HK-2 (cell line): ENCODE data around the gene SESN1.
"Not testable (repeated sequence)": the region's sequence is repeated elsewhere in the genome, so short reads cannot be mapped to it uniquely, and the experiment has no call there.

Experiments used
- DNase-seq: peaks from one replicate; pipeline ENCODE4 v3.0.0-alpha.2; 2018; ENCODE audit not compliant: unreplicated experiment

SESN1 gene

DNA sequence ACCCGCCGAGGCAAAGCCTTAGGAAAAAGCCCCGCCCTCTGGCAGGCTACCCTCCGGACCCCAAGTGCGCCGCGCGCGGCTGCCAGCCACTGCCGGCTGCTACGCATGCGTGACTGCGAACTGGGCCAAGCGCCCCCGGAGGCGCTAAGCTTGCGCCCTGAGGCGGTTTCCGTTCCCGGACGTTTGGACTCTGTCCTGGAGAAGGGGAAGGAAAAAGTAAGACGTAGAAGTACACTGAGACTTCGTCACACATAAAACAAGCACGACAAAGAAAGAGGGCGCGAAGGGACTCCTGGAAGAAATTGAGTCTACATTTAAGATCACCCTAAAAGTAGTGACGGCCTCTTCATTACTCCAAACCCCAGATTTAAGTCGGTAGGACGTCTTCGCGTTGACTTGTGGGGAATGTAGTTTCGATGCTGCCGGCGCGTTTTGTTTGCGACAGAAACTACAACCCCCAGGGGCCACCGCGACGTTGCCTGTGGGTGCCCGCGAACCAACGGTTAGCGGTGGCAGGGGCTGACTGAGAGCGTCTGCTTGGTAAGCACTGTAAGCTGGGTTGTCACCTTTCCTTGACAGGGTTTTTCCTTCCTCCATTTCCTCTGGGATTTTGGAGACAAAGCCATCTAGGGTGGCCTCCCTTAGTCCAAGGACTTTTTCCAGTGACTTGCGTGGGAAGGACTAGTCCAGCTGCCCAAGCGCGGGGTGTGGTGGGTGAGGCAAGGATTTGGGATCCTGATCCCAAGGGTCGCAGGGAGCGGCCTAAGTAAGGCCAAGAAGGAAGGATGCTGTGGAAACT lies 589 bp upstream of the SESN1 start, which contains the start of gene CEP57L1:
CEP57L1 (plus strand) TSS at position 472 of the 799 bp plus-strand sequence. CDS start 49,715 bp downstream, outside the sequence.
- DNase-seq = peak; percentile 99

DNA sequence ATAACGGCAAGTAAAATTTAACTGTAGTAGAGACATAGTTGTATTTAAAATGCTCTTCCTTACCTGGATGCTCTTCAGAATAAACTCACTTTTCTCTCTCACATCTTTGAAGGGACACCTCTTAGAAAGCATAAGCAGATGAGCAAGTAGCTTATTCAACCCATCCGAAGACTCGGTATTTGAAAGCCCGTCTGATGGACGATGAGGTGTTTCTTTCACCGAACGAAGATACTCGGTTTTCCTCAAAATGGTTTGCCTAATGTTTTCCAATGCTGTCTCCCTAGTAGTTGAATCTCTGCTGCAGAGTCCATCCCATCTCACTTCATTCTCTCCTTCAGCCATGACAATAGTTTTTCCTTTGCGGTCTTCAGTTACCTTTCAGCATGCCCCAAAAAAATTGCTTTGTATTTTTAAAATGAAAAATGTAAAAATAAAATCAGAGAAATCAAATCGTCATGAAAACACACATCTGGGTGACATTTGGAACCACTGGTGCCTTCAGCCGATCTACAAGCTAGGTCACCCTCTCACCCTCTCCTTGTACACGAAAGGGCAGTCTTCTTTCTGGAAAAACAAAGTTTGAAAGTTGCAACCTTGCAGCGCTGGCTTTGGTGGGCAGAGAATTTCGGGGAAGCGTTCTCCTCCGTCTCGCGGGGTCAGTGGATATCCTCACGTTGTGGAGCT lies 772 bp downstream of the SESN1 start:
- DNase-seq = no peak

DNA sequence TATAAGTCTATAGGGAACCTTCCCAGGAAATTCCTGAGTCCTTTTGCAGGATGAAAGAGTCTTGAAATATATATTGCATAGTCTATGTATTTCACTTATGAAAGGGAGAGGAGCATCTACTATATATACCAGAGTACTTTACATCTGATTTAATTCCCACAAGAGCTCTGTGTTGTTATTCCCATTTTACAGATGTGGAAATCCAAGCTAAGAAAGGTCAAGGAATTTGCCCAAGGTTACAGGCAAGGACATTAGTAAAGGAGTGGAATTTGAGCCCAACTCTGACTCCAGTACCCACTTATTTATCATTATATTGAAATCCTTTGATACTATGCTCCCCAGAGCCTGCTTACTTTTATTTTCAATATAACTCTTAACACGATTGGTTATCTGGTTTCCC lies 2.6 kb downstream of the SESN1 start:
- DNase-seq = no peak

- no peak for DNase-seq
Measured at GRCh38 chr6:109091314-109092024, 3.2 kb downstream of the SESN1 start.

DNA sequence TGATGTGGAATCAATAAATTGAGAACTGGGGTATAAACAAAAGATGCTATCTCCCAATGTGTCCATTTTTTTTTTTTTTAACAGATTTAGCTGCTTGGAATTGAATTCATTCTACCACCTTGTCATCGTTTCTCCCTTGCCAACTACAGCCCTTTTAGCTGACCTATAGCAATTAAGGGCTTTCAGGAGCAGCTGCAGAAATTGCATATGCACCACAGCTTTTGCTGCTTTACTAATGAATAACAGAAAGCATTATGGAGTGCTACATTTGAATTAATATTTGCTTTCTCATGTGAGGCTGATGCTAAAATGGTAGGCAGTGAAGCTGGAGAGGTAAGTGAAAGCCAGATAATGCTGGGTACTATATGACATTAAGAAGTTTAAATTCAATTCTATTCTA lies 5.7 kb downstream of the SESN1 start:
- no peak for DNase-seq

DNA sequence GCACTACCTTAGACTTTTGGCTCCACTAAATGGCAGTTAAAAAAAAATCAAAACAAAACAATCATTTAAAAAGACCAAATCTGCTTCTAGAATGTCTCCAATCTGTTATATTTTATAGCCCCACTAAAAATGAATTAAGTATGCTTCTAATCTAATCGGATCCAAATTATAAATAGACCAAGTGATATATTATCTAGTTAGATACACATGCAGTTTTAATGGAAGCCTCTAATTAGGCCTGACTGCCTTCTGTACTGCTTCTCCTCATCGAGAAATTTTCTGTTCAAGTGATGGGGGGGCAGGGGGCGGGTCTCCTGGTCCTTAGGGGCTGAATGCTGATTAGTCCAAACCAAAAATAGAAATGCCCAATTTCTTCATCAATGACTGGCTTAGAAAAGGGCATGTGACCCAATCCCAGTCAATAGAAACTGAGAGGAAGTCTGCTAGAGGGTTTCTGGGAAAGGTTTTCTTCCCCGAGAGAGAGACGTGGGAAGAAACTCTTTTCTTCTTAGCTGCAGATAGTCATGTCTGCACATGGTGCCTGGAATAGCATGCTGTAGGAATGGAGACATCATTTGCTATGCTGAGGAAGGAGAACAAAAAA lies 6.9 kb downstream of the SESN1 start:
- no peak for DNase-seq

DNA sequence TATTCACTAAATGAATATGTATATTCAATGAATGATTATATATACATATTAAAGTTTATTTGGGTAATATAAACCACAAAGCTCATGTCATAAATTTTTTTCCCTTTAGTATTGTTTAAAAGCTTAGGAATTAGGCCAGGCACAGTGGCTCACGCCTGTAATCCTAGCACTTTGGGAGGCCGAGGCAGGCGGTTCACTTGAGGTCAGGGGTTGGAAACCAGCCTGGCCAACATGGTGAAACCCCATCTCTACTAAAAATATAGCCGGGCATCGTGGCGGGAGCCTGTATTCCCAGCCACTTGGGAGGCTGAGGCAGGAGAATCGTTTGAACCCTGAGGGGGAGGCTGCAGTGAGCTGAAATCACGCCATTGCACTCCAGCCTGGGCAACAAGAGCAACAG lies 10.5 kb downstream of the SESN1 start:
- not testable (repeated sequence) for DNase-seq

- no peak for DNase-seq
Measured at GRCh38 chr6:109083657-109084056, 11.0 kb downstream of the SESN1 start.

GRCh38 chr6:109082188-109082577 lies 12.5 kb downstream of the SESN1 start:
- no peak for DNase-seq

- DNase-seq = no peak
Measured at GRCh38 chr6:109081516-109082187, 13.0 kb downstream of the SESN1 start.

DNA sequence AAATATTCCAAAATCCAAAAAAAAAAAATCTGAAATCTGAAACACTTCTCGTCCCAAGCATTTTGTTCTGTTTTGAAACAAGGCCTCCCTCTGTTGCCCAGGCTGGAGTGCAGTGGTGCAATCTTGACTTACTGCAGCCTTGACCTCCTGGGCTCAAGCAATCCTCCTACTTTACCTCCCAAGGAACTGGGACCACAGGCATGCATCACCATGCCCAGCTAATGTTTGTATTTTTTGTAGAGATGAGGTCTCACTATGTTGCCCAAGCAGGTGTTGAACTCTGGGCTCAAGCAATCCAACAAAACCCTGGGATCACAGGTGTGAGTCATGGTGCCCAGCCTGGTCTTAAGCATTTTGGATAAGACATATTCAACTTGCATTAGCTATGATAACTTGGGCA lies 13.6 kb downstream of the SESN1 start:
- no peak for DNase-seq

DNA sequence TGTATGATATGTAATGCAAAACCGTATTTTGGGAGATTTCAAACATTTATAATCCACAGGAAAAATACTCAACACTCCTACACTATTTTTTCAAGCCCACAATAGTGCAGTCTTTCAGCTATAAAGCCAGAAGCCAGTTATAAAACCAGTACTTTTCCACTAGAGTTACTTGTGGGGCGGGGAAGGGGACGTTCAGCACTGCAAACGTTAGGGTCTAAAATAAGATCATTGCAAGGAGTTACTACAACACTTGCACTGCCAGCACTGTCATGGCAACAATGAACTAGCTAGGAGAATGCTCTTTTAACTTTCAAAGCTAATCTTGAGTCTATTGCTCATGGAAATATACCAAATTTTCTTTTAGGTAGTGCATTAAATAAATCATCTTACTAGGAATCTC lies 14.7 kb downstream of the SESN1 start:
- no peak for DNase-seq

- DNase-seq = no peak
Measured at GRCh38 chr6:109076377-109076776, 18.3 kb downstream of the SESN1 start.

DNA sequence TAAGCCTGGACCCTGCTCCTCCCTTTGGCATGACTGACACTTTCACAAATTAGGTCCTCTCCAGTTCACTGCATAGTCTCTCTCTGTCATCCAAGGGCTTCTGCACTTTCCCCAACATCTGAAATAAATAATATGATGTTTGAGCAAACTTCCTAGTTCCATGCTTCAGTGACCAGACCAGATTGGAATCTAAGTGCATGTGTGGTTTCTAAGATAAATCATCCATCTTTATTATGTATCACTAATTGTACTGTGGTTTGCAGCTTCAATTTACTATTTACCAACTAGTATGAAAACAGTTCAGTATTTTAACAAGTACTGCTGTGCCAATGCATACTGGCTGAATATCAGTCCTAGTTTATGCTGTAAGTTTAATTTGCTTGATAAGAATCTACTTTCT lies 18.7 kb downstream of the SESN1 start:
- no peak for DNase-seq

- DNase-seq = no peak
Measured at GRCh38 chr6:109074133-109074415, 20.6 kb downstream of the SESN1 start.

DNA sequence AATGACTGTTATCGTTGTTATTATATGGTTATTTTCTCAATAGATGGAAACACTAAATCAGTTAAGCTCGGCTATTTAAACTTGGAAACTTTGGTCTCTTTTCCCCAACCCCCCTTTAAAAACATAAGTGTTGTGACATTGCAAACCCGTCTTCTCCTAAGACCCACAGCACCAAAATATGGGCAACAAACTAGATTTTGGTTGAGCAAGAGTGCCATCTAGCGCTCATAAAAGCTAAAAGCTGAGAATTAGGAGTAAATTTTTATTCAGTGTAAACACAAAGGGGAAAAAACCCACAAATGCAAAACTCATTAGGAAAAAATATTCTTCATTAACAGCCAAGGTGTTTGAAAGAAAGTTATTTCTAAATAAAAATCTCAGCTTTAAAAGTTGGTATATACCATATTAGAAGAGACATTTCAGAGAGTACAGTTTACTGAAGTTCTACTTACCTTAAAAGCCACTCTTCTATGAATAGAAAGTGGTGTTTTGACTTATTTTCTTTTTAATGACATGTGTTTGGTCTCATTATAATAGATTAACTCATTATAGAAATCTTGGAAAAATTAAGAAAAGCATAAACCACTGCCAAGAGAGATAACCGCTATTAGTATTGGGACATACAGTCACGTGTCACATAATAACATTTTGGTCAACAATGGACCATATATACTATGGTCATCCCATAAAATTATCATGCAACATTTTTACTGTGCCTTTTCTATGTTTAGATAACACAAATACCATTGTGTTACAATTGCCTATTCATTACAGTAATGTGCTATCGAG lies 21.1 kb downstream of the SESN1 start:
- DNase-seq = no peak

DNA sequence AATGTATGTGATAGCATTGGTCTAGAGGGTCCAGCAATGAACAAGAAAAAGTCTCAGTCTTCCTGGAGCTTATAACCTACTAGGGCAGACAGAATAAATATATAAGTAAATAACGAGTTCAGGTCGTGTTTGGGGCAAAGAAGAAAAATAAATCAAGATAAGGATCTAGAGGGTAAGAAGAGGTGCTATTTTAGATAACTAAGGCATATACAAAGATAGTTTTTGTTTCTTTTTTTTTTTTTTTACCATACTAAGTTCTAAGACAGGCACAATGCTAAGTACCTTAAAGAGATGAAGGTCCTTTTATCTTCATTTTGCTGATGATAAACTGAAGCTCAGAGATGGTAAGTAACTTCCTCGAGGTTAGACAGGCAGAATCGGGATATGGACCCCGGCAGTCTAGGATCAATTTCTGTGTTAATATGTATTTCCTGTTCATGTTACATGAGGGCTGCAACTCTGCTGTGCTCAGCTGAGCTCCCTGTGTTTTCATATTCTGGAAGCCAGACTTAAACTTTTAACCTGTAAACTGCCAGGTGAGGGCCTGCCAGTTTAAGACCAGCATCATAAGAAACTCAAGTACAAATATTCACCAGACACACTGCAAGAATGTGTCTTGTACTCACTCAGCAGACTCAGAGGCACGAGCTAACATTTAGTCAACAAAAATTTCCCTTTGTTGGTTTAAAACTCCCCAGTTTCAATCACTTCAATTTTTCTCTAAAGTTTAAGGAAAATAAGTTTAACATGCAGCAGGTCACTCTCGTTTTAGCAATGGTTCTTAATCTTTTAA lies 23.3 kb downstream of the SESN1 start:
- DNase-seq = no peak

DNA sequence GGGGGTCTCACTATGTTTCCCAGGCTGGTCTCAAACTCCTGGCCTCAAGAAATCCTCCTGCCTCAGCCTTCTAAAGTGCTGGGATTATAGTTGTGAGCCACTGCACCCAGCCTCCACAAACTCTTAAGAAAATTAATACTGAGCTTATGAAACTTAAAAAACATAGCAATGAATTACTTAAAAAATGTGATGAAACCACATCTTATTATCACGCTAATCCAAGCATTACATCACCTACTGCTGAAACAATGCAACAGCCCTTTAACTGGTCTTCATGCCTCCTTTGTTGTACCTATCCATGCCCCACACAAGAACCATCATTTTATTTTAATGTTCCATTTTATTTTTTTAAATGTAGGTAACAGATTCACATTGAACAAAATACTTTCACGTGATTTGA lies 24.9 kb downstream of the SESN1 start:
- DNase-seq = no peak

GRCh38 chr6:109062767-109063352 lies 31.8 kb downstream of the SESN1 start:
- DNase-seq = no peak

DNA sequence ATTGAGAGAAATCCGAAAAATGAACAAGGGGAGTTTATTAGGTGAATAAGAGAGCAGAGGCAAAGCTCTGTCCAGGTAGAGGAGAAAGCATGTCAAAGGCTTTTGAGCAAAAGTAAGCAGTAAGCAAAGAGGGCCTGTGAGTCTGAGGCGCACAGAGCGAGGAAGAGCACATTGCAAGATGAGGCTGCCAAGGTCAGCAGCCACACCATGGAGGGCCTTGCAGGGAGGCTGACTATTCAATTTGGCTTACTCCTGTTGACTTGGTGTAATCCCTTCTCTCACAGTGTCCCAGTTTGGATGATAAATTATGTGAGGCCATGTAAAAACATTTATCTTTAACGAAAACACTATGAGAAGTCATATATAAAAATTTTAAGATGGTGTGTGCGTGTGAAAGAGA lies 32.4 kb downstream of the SESN1 start:
- DNase-seq = no peak
